ENCODE results near the gene ROBO3.

ROBO3 gene

DNA sequence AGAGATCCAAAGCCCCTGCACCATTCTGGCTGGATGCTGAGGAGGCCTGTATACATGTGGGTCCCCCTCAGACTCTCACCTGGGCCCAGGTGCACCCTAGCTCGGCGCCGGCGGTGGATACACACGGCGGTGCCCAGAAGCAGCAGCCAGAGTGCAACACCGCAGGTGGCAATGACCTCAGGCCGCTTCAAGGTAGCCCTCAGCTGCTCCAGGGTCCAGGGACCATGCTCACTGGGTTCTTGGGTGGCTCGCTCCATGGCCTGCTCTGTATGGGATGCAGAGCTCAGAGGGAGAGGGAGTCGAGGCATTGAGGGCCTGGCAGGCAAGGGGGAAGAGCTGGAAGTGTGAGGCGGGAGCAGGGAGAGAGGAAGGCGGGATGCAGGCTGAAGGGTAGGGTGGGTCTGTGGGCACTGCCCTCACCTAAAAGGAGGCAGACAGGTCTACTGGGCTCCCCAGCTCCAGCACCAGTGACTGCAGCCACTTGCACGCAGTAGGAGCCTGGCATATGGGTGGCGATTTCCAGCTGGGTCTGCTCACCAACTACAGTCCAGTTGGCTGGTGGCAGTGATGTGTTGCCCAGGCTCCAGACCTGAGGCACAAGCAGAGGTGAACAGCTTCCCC lies 28.7 kb downstream of the ROBO3 start:
- no peak for DNase-seq

DNA sequence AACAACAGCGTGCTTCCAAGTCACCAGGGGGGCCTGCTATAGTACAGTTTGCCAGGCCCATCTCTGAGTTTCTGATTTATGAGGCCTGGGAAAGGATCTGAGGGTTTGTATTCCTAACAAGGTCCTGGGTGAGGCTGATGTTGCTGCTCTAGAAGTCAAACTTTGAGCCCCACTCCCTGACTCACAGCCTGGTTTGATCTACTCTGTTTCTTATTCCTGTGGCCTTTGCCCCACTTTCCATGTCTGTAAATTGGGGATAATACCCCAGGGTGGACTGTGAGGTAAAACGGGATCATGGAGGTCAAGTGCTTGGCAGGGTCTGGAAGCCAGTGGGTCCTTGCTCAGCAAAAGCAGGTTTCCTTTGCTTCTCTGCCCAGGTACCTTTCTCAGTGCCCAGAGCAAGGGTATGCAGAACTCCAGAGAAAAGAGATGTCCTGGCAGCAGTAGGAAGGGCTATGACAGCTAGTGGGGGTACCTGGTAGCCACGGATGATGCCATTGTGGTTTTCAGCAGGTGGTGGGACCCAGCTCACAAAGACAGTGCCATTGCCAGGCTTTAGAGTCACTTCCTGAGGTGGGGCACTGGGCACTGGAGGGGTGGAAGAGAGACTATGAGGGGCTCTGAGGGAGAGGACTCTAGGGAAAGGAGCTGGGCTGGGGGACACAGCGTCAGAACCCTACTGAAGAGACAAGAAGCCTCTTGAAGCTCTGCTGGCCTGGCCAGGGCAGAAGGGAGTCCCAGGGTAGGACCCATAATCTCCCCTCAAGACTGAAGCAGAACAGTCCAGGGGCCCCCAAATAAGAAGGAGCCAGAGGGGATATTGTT lies 29.6 kb downstream of the ROBO3 start:
- DNase-seq = no peak

DNA sequence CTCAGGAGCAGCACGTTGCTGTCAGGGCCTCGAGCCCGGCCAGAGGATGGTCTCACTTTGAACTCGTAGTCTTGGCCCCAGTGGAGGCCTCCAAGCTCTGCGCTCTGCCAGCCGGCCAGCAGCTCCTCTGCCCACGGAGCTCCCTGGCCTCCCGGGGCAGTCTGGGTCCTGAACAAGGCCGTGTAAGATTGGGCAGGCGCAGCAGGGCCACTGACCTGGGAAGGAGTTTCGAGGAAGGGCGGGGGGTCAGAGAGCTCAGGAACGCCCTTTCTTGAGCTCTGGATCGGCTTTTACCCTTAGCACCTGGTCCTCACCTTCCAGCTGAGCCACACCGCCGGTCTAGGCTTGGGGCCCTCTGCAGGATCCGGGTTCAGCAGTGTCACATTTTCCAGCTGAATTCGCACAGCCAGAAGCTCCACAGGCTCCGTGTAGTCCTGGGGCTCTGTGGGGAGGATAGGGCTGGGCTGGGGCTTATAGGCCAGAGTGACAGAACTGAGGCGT lies 30.3 kb downstream of the ROBO3 start:
- no peak for DNase-seq

DNA sequence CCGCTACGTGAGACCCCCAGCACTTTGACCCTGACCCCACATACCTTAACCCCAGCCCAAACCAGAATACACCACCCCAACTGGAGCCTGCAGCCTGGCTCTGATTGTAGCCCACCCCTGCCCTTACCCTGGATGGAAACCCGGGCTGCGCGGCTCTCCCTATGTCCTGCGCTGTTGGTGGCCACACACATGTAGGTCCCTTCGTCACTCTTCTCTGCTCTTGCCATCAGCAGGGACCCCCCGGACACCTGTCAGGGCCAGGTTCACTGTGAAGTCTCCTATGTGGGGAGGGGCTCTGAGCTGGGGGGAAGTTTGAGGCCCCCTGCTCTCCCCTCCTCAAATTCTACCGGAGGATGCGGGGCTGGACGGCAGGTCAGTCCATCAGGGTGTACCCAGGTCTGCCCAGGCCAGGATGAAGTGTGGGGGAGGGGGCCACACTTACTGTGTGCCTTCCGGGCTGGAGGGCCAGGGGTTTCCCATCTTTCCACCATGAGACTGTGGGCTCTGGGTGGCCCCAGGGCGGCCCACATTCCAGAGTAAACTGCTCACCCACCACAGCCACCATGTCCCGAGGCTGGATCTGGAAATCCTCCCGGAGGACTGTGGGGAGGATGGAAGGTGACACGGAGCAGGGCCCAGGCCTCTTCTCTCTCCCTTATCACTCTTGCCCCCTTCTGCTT lies 31.0 kb downstream of the ROBO3 start:
- no peak for DNase-seq

DNA sequence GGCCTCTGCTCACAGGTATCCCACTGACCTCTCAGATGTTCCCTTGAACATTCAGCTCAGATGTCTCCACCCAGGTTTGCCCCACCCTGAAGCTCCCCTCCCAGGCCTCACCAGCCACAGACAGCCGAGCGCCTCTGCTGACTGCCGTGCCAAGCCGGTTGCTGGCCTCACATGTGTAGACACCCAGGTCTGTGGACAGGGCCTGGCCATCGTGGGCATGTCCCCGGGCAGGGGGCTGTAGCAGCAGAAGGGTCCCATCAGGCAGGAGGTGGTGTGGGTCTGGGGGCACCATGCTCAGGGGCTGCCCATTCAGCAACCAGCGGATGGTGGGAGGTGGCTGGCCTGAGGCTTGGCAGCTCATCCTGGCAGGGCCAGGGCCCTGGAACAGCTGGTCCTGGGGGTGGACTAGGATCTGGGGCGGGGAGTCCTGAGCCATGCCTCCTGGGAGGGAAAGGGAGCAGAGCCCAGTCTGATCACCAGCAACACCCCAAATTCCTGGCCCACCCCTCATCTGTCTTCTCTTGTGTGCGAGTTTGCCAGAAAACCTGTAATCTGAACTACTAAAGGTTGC lies 31.7 kb downstream of the ROBO3 start:
- DNase-seq = no peak

DNA sequence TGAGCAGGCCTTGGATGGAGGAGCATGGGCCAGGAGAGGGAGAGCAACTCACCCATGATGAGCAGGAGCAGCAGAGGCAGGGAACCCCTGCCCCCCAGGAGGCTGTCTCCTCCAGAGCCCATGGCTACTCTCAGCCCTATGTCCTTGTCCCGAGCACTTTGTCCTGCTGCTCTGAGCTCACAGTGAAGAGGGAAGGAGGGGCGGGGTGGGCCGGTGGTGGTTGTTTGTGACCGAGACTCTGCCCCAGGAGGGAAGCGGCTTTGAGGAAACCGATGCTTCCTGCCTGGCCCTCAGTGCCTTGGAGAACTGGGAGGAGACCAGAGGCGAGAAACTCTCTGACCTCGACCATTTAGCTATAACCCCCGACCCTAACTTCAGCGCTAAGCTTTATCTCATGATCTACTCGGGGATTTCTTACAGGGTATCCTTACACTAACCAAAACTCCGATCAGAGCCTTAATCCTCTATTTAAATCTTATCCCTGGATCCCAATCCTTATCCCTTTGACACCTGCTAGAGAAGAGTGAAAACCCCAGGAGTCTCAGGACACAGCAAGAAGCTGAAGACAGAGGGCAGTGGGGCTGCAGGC lies 32.5 kb downstream of the ROBO3 start, which contains the start of gene ROBO4:
Gene ROBO4 (minus strand): TSS at position 192 of the 589 bp plus-strand sequence. CDS start 70 bp downstream, at position 122.
- DNase-seq = no peak

DNA sequence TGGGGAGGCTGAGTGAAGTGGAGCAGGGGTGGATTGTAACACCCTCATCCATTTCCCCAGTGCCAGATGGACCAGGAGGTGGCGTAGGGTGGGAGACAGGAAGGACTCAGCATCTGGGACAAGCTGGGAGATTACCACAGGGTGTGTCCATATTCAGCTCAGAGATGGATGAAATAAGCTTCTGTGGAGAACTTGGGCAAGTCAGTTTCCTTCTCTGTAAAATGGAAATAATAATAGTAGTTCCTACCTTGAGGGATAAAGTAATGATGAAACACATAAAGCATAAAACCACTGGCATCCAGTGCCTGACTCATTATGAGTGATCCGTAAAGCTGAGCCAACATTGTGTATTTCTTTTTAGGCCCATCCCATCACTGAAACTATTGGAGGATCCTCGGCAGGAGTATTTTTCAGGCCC lies 33.0 kb downstream of the ROBO3 start:
- no peak for DNase-seq

DNA sequence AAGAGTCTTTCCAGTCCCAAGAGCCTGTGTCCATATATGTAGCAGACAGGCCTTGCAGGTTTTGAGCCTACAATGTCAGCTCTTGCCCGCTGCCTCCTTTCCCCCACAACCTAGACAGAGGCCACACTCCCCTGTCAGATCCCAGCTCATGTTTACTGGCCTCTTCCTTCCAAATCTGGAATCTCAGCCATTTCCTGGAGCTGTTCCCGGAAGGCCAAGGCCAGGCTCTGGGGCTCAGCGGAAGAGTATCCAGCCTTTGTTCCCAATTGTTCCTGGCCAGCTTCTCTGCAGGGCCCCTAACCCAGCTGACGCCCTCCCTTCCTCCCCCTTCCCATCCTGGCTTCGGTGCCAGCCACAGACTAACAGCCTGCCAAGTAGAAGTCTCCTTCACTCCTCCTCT lies 33.5 kb downstream of the ROBO3 start:
- DNase-seq = no peak

DNA sequence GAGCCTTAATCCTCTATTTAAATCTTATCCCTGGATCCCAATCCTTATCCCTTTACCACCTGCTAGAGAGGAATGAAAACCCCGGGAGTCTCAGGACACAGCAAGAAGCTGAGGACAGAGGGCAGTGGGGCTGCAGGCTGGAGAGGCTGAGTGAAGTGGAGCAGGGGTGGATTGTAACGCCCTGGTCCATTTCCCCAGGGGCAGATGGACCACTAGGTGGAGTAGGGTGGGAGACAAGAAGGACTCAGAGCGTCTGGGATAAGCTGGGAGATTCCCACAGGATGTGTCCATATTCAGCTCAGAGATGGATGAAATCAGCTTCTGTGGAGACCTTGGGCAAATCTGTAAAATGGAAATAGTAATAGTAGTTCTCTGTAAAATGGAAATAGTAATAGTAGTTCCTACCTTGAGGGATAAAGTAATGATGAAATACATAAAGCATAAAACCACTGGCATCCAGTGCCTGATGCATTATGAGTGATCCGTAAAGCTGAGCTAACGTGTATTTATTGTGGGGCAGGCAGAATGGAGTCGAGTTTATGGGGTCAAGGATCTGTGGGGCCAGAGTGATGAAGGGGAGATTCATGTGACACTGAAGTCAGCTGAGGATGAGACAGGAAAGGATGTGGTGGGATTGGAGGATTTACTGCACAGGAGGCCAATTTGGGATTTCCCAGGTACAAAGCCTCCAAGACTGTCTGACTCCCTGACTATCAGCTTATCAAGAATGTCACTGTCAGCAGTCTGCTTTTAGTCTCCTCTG lies 34.3 kb downstream of the ROBO3 start:
- no peak for DNase-seq

DNA sequence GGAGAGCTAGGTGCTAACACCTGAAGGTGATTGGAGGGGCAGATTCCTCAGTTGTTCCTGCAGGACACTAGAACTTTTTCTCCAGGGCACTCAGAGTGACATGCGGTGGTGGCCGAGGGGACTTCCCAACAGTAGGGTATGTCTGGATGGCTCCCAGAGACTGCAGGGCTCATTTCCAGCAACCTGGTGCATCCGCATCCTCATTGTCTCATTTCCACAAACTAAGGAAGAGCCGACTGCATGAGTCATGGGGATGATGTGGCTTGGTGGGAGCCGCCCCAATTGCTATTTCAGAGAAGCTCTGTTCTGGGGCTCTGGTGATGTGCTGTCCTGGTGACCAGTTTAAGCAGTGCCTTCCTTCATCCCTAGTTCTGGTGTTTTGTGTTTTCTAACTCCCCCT lies 35.2 kb downstream of the ROBO3 start:
- DNase-seq = no peak

DNA sequence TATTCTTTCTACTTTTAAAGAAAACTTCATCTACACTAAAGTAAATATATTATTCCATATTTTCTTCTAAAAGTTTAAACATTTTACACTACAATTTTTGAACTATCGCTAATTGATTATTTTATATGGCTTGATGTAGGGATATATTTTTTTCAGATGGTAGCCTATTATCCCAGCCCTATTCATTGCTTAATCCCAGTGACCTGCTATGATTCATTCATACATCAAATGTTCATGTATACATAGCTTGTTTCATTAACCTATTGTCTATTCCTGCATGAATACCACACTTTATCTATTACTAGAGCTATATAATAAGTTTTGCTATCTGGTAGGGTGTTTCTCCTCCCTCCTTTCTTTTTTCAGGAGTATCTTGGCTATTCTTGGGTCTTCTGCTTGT lies 37.4 kb downstream of the ROBO3 start:
- no peak for DNase-seq

DNA sequence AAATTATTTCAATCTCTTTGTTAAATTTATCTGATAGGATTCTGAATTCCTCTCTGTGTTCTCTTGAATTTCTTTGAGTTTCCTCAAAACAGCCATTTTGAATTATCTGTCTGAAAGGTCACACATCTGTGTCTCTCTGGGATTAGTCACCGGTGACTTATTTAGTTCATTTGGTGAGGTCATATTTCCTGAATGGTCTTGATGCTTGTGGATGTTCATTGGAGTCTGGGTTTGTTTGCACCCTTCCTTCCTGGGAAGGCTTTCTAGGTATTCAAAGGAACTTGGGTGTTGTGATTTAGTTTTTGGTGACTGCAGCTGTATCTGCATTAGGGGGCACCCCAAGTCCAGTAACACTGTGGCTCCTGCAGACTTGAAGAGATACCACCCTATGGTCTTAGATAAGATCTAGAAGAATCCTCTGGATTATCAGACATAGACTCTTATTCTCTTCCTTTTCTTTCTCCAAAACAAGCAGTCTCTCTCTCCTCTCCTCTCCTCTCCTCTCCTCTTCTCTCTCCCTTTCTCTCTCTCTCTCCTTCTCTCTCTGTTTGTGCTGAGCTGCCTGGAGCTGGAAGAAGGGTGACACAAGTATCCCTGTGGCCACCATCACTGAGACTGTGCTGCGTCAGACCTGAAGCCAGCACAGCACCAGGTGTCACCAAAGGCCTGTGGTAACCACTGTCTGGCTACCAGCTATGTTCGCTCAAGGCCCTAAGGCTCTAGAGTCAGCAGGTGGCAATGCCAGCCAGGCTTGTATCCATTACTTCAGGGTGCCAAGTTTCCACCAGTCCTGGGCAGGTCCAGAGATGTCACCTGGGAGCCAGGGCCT lies 50.5 kb downstream of the ROBO3 start:
- DNase-seq = no peak

DNA sequence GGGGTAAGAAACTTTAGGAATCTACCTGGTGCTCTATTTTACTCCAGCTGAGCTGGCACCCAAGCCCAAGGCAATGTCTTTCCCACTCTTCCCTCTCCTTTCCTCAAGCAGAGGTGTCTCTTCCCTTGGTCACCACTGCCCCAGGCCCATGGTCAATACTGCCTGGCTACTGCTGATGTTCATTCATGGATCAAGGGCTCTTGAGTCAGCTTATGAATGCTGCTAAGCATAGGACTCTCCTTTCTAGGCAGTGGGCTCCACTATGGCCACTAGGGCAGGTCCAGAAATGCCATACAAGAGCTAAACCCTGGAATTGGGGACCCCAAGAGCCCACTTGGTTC lies 51.1 kb downstream of the ROBO3 start:
- no peak for DNase-seq

DNA sequence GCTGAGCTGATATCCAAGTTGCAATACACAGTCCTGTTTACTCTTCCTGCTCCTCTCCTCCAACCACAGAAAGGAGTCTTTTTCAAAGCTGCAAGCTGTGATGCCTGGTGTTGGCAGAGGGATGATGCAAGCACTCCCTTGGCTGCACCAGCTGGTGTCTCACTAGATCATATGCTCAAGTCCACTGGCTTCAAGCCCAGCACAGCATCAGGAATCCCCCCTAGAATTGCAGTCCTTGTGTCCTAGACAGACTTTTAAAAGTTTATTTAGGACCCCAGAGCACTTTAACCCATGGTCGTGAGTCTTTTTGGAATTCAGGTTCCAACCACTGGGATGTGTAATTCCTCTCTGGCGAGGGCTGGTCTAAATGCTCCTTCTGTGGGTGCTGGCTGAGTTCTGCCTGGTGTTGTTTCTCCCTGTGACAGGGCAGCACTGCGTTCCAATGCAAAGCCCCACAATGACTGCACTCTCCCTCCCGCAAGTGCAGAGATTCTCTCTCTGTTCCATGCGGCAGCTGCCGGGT lies 51.9 kb downstream of the ROBO3 start:
- DNase-seq = no peak

DNA sequence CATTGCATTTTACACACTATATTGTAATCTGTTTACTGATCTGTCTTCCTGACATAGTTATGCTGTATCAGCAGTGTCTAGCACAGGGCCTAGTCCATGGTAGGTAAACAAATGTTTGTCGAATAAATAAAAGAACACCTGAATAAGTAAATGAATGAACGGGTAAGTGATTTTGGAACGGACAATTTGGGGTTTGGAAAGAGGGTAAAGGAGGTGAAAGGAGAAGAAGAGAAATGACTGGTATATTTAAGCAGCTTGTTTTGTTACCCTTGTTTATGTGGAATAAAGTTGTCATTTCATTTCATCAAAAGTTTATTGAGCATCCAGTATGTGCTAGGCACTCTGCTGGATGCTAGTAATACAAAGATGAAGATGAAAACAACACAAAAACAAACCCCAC lies 53.7 kb downstream of the ROBO3 start, which contains the start of gene HEPN1:
Gene HEPN1 (plus strand): TSS at position 301 of the 400 bp plus-strand sequence.
- no peak for DNase-seq

DNA sequence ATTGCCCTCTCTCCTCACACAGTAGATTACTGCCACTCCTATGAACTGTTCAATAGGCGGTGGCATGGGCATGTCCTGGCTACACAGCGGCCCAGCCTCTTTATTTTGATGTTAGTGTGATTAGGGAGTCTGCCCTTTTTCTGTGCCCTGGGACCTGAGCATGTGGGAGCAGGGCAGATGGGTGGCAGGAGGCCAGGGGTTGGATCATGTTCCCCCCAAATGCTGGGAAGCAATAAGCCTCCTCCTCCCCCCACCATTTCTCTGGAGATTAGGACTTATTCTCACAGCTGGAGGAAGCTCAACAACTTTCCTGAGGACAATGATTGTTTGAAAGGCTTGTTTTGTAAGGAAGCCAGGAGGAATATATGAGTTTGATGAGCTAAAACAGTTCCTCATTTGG lies 54.7 kb downstream of the ROBO3 start:
- DNase-seq = no peak

DNA sequence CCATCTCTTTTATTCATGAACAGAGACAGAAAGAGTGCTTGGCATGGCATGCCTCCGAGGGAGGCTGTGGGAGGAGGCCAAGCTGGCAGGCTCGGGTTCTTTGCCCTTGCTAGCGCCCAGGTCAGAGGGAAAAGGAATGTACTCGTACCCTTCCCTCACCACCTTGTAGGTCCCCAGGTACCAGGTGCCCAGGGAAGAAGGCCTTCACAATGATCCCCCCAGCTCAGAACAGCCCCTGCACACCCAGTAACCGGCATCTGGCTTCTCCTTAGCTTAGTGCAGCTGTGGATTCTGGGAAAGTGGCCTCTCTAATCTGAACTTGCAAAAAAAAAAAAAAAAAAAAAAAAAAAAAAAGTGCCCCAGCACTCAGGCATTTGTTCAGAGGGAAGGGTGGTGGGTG lies 55.1 kb downstream of the ROBO3 start:
- DNase-seq = no peak

DNA sequence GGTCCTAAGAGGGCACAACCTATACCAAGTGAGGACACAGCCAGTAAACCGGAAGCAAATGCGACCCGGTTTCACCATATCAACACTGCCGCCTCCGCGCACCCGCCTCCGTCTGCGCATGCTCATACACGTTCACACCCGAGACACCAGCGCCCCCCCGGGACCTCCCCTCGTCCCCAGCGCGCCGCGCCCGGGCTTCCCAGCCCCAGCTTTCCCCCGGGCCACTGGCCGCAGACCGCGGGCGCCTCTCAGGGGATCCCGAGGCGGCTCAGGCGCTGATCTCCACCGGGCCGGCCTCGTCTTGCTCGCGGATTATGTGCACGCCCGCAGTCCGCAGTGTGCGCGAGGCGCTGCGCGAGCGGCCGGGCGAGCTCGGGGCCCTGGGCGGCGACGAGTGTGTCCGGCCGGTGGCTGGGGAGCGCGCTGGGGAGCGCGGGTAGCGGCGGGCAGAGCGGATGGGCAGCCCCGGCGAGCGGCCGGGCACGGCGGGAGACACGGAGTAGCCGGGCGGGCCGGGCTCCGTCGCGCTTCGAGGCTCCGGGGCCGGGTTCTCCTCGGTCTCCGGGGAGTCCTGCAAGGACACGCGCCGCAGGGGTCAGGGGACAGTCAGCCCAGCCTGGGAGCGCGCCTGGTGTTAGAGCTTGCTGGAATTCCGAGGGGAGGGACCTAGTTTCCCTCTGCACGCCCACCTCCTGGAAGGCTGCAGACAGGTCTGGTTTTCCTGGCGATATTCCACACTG lies 55.8 kb downstream of the ROBO3 start:
- DNase-seq = no peak

DNA sequence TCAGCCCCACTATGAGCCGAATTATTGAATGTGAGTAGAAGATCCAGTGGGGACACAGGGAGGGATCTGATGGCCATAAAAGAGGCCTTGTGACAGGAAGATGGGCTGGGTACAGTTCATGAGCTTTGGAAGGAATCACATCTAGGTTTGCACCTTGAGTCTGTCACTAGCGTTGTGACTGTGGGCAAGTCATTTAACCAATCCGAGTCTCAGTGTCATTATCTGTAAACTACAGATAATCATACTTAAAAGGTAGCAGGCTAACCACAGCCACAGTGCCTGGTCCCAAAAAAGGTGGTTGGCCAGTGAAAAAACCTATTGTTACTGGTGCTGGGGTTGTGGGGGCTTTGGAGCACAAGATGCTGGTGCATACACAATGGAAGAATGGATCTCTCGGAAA lies 57.6 kb downstream of the ROBO3 start:
- no peak for DNase-seq

DNA sequence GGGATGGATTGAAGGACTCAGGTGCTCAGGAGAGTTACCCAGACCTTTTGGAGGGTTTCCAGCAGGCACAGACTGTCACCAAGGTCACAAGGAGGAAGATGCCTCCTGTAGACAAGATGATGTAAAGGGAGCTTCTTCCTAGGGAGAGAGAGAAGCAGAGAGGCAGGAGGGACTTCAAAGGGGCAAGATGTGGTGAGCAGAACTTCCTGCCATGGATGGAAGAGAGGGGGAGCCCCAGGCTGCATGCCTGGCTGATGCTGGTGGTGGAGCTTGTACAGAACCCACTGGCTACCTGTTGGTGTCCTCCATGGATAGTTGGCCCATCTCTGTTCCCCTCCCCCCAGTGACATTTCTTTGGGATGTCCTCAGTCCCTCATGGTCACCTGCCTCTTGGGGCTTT lies 58.1 kb downstream of the ROBO3 start:
- DNase-seq = no peak
